ENCODE measurements around the gene DMWD. TPM values are rescaled to one million over a fixed set of nuclear protein-coding genes. Genes with fewer than 3 reads are reported as not detected.
A peak's percentile ranks its signal among the peaks of the same experiment; 100 is the strongest.

Gene DMWD
- total RNA-seq, 1 donor from 2014 or later, result 37.0 TPM

- no peak for DNase-seq (ENCODE audit: low read depth)
These were observed 6.1 kb downstream of the DMWD start for GRCh38 chr19:45786533-45786894.

GRCh38 chr19:45785781-45786532 is 6.7 kb downstream of the DMWD start:
- DNase-seq (ENCODE audit: low read depth), result no peak

GRCh38 chr19:45785097-45785496 is 7.5 kb downstream of the DMWD start:
- DNase-seq (ENCODE audit: low read depth), result no peak

GRCh38 chr19:45784096-45784495 is 8.5 kb downstream of the DMWD start:
- DNase-seq (ENCODE audit: low read depth), result no peak

- peak; percentile 73 for DNase-seq (ENCODE audit: low read depth)
These were observed 9.5 kb downstream of the DMWD start for GRCh38 chr19:45782820-45783785.

- no peak for DNase-seq (ENCODE audit: low read depth)
These were observed 10.4 kb downstream of the DMWD start, which contains the start of gene DMPK for GRCh38 chr19:45782162-45782691. DMPK (minus strand) TSS chr19:45782490; CDS start chr19:45782352, 138 bp downstream.

GRCh38 chr19:45781214-45782161 is 11.2 kb downstream of the DMWD start:
- DNase-seq (ENCODE audit: low read depth), result no peak

- no peak for DNase-seq (ENCODE audit: low read depth)
These were observed 12.0 kb downstream of the DMWD start for GRCh38 chr19:45780448-45781213.

GRCh38 chr19:45780146-45780447 is 12.5 kb downstream of the DMWD start:
- no peak for DNase-seq (ENCODE audit: low read depth)

GRCh38 chr19:45779231-45780145 is 13.2 kb downstream of the DMWD start:
- DNase-seq (ENCODE audit: low read depth), result peak; percentile 69

- DNase-seq (ENCODE audit: low read depth), result no peak
These were observed 14.5 kb downstream of the DMWD start for GRCh38 chr19:45778010-45778661.

GRCh38 chr19:45777395-45777961 is 15.2 kb downstream of the DMWD start:
- no peak for DNase-seq (ENCODE audit: low read depth)

GRCh38 chr19:45774765-45775164 is 17.9 kb downstream of the DMWD start:
- DNase-seq (ENCODE audit: low read depth), result no peak

- DNase-seq (ENCODE audit: low read depth), result no peak
These were observed 19.3 kb downstream of the DMWD start for GRCh38 chr19:45773384-45773783.

GRCh38 chr19:45772912-45773311 is 19.7 kb downstream of the DMWD start:
- no peak for DNase-seq (ENCODE audit: low read depth)

GRCh38 chr19:45772130-45772840 is 20.4 kb downstream of the DMWD start:
- DNase-seq (ENCODE audit: low read depth), result no peak

GRCh38 chr19:45771311-45771933 is 21.2 kb downstream of the DMWD start:
- no peak for DNase-seq (ENCODE audit: low read depth)
